GM21528 (cell line): Measurements from ENCODE around the gene ACTMAP.

Experiments used
- ATAC-seq: cut with Tn5 transposase; IDR thresholded peaks from one replicate; pipeline ENCODE4 v1.9.1; 2021; ENCODE audit warnings: mild to moderate bottlenecking, moderate library complexity; ENCODE audit not compliant: unreplicated experiment, low FRiP score

ACTMAP gene

DNA sequence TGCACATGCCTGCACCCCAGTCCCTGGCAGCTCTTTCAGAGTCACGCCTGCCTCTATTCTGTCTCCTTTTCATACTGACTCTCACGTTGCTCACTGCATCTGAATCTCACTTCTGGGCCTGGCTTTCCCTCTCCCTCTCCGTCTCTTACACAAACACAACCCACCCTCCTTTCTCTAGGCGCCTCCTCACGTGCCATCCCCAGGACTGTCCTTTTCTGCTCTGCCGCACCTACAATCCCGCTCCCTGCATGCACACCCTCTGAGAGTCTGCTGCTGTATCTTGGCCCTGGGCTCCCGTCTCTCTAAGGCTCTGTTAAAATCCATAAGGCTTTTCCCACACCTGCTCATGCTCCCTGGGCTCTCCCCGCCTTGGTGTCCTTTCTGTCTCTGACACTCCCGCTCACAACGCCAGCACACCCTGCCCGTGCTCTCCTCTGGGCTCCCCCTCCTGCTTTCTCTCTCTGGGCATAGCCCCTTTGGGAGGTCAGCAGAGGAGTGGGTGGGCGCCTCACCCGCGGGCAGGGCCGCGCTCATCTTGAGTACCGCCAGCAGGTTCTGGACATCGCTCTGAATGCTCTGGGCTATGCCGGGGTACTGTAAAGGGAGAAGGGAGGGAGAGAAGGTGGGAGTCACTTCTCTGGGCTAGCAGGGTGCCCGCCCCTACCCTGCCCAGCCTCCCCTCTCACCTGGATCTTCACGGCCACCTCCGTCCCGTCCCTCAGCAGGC is 47.1 kb downstream of the ACTMAP start:
- ATAC-seq = no peak

DNA sequence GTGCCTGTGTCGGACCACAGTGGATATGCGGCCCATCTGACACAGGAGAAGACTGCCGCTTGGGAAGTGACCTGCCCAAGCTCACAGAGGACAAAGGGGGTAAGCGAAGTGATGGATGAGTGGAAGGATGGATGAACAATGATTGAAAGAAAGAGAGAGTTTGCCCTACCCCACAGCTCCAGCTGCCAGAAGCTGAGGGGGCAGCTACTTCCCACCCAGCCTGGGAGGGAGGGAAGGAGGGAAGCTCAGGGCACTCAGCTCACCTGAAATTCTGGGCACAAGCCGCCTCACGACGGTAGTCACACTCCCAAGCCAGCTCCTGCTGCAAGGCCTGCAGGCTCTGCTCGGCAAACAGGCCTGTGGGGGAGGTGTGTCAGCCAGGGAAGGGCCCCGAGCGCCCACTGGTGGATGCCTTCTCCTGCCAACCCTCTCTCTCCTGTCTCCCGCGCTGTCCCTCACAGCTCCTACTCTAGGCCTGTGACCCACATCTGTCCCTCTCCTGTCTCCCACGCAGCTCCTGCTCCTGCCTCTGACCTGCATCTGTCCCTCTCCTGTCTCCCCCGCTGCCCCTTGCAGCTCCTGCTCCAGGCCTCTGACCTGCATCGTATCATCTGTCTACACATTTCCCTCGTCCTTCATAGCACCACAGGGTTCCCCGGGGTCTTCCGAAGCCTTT is 47.8 kb downstream of the ACTMAP start:
- ATAC-seq = no peak

DNA sequence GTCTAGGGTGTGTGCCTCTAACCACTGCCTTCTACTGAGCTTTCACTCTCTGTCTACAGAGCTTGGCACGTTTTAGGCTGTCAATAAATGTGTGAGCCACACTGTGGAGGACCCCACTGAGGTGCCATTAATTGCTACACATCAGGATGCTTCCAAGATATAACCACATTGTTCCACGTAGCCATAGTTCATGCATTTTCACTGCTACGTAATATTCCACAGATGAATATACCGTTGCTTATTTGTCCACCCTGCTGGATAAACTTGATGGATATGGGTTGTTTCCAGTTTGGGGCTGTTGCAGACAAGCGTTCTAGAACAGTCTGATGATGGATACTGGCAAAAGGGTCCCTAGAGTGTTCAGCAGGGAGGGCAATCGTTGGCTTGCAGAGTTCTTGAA is 48.5 kb downstream of the ACTMAP start:
- no peak for ATAC-seq

DNA sequence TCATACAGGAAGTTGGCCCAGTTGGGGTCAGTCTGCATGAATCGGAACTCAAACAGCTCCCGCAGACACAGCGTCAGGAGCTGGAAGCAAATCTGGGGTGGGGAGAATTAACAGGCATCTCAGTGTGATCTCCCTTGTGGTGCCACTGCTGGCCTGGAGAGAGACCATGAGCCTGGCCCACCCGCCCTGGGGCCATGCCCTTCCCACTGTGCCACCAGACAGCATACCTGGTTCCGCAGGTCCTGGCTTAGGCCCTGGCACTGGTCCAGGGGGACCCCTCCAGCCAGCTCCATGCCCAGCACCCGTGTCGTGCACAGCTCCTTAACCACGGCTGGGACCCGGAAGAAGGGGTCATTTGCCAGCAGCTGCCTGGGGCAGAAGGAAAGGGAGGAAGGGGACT is 50.2 kb downstream of the ACTMAP start:
- ATAC-seq = no peak

DNA sequence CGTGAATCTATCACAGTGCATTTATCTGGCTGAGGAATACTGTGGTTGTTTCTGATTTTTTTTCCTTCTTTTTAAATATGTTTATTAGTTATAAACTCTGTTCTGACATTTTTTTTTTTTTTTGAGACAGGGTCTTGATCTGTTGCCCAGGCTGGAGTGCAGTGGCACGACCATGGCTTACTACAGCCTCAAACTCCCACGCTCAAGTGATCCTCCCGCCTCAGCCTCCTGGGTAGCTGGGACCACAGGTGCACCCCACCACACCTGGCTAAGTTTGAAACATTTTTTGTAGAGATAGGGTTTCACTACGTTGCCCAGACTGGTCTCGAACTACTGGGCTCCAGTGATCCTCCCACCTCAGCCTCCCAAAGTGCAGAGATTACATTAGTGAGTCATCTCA is 53.3 kb downstream of the ACTMAP start:
- no peak for ATAC-seq

DNA sequence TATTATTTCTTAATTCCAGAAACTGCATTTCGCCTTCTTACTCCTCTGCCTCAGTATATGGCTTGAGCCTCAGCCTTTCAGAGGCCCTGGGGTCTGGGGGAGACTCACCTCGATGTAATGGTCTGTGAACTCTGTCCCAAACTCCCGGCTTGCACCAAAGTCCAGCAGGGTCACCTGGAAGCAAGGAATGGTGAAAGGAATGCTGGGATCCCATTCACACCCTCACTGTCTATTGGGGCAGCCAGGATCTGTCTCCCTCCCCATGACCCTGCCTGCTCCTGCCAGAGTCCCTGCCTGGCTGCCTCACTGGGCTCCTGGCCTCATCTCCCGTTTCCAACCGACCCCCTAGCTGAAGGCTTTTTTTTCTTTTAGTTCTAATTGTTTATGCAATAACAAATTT is 54.4 kb downstream of the ACTMAP start:
- ATAC-seq = no peak

DNA sequence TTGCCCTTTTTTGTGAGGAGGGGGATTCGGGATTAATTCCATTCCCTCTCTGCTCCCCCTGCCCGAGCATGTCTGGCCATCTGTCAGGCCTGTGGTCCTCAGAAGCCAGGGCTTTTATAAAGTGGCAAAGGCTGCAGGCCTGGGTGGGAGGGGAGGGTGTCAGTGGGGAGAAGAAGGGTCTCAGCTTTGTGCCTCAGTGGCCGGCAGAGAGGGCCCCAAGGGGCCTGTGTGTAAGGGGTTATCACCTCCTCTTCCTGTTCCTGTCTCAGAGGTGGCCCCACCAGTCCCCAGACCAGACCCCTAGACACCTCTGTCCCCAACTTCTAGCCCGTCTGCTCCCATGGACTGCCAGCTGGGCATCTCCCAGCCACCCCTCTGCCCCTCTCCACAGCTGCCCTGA is 56.4 kb downstream of the ACTMAP start:
- no peak for ATAC-seq

DNA sequence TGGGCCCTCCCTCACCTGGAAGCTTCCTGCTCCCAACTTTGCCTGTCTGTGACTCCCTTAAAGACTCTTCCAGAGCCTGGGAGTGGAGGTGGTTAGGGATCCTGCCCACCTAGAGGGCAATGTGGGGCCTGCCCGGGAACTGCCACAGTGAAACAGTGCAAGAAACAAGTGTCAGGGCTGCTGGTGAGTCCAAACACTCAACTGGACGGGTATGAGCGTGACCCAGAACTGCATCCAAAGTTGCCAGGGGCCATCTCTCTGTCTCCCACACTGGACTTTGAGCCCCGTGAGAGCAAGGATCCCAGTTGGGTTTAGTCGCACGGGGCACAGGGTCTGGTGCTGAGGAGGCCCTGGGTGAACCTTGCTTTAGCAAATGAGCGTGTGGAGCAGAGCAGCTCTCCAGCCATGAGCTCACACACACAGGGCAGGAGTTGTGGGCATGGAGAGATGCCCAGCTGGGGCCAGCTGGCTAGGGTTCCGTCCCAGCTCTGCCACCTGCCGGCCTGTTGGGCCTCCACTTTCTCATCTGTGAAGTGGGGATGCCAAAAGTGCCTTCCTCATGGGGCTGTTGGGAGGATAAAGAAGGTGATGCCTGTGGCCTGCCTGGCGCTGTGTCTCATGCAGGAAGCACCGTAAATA is 57.0 kb downstream of the ACTMAP start:
- no peak for ATAC-seq

DNA sequence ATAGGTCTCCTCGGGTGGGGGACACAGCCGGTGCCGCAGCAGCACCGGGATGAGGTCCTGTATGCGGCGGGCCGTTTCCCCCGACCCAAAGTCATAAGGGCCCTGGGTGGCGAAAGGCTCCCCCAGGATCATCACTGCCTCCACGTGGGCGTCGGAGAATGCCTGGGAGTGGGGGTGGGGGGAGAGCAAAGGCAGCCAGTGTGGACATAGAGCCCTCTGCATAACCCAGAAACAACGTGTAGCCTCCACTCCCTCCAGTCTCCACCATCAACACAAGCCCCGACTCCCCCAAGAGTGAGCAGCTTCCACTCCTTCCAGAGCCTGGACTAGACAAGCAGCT is 58.1 kb downstream of the ACTMAP start:
- no peak for ATAC-seq

DNA sequence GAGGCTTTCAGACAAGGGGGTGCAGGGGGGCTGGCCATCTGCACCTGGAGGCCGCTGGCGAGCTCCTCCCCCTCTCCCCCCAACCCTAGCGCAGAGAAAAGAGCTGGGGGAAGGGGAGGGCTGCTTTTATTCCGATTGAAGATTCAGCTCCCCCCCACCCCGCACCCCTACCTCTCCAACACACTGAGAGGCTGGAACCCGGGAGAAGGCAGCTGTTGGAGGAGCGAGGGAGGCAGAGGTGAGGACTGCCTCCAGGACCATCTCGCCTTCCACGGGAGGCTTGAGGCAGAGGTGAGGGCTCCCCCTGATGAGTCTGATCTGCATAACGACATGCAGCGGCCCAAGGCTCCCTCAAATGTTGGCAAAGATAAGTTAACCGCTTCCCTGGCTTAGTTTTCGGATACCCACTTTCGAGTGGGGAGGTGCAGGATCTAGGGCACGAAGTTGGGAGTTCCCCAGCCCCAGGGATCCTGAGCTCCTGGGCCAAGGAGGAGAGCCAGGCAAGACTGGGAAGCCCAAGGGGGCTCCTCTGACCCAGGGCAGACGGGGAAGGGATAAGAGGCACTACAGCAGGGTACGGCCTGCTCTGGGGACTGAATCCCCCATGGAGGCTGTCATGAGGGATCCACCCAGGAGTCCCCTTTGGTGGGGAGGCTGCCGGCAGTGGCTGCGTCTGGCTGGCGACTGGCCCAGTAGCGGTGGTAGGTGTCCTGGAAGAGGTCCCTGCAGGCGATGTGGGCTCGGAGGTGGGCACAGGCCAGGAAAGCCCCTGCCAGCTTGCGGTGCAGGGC is 58.7 kb downstream of the ACTMAP start:
- ATAC-seq = no peak
